NCI-H1092 treated with DMSO at 0.1 percent for 48 hours (cell line): ENCODE measurements around the gene ZNF19.
"Not testable (repeated sequence)": the region's sequence is repeated elsewhere in the genome, so short reads cannot be mapped to it uniquely, and the experiment has no call there.

Experiments used
- DNase-seq: peaks from one replicate; lab custom pipeline; 2025; lab: John Stamatoyannopoulos, UW

ZNF19 gene

DNA sequence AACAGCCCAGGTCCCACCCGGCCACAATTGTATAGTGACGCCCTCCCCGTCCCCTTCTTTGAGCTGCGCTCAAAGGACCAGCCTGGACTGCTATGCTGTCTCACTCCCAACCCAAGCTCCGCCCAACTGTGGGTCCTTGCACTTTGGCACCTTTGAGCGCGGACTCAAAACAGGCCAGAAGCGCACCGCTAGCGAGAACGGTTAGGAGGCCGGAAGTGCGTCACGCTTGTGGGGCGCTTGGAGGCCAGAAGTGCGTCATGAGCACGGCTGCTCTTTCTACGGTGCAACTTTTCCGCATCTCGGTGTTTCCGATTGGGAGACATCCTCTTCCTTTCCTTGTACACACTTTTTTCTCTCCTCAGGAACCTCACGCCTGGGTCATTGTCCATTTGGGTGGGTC lies at the start of gene ZNF19:
Gene ZNF19 (minus strand): TSS at position 203 of the 400 bp plus-strand sequence. CDS start 7,210 bp downstream, outside the sequence.
- no peak for DNase-seq

DNA sequence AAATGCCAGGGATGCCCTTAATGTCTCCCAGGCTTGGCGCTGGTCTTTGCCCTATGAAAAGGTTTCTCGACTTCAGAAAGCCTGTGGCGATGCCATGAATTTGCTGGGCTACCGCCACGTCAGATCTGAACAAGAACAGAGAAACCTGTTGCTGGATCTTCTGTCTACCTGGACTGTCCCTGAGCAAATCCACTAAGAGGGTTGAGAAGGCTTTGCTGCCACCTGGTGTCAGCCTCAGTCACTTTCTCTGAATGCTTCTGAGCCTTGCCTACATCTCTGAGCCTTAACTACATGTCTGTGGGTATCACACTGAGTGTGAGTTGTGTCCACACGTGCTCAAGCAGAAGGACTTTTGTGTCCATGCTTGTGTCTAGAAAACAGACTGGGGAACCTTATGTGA lies 48.5 kb upstream of the ZNF19 start:
- DNase-seq: peak; percentile 49

DNA sequence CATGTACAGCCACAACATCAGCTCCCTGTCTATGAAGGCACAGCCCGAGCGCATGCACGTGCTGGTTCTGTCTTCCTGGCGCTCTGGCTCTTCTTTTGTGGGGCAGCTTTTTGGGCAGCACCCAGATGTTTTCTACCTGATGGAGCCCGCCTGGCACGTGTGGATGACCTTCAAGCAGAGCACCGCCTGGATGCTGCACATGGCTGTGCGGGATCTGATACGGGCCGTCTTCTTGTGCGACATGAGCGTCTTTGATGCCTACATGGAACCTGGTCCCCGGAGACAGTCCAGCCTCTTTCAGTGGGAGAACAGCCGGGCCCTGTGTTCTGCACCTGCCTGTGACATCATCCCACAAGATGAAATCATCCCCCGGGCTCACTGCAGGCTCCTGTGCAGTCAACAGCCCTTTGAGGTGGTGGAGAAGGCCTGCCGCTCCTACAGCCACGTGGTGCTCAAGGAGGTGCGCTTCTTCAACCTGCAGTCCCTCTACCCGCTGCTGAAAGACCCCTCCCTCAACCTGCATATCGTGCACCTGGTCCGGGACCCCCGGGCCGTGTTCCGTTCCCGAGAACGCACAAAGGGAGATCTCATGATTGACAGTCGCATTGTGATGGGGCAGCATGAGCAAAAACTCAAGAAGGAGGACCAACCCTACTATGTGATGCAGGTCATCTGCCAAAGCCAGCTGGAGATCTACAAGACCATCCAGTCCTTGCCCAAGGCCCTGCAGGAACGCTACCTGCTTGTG lies 47.8 kb upstream of the ZNF19 start:
- DNase-seq: no peak

DNA sequence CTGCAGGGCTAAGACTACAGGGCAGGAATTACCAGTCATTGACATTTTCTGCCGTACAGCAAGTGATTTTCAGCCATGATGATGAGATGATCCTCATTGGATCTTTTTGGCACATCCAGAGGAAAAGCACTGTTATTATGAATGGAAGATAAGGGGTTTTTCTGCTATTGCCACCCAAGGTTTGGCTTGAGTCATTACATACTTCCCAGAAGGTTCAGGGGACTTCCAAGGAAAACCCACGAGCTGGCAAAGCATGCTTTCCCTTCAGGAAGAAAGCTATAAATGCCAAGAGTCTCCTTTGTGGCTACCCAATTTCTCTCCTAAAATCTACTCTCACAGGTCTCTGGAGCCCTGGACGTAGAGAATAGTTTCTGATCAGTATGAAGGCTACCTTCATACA lies 43.2 kb upstream of the ZNF19 start:
- DNase-seq: no peak

DNA sequence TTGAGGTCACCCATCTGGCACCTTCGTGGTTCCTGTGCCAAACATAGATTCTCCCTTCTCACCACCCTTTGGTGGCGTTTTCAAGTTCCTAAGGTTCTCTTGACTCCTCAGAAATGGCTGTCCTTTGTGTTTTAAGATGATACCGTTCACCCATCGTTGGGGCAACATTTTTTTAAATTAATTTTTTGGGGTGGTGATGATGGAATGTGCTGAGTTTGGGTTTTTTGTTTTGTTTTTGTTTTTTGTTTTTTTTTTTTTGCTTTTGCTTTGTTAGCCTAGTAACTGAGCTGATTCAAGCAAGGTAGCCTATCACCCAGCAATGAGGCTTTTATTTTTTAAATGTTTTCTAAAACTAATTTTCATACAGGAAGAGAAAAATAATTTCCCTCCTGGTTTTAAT lies 39.7 kb upstream of the ZNF19 start:
- DNase-seq: no peak

DNA sequence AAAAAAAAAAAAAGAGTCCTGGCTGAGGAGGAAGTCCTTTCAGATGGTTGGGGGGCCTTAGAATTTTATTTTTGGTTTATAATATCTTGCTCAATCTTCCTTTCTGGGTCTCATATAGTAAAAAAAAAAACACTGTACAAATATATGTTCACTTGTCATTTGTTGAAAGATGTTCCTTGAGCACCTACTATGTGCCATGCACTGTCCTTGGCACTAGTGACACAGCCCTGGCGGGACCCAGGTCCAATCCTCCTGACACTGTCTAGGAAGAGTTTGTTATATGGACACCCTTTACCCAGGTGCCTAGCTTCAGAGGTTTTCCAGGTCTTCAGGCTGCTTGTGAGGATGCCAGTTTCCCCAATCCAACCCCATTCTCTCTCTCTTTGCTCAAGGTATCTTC lies 39.1 kb upstream of the ZNF19 start:
- DNase-seq: no peak

DNA sequence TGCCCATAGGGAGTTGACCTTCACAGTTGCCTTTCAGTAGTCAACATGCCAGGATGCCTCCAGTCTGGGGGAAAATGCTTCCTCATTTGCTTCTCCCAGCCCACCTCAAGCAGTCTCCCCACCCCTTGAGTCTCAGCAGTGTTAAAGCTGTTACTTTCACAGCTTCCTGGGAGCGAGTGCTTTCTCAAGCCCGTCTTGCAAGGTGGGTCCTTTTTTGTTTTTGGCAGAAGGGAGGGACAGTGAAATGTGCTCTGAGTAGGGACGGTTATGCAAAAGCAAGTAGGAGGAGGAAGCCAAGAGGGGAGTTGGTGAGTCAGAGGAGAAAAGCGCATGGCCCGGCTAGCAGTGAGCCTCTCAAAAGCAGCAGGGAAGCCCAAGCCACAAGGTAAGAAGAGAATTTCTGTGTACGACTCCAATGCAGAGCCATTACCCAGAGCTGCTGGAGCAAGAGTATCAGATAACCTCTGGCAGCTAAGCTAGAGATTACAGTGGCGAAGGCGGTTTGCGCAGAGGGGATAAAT lies 37.0 kb upstream of the ZNF19 start, which contains the start of gene CHST4:
Gene CHST4 (plus strand): TSS at position 316 of the 521 bp plus-strand sequence. CDS start 10,252 bp downstream, outside the sequence.
- DNase-seq: peak; percentile 54

DNA sequence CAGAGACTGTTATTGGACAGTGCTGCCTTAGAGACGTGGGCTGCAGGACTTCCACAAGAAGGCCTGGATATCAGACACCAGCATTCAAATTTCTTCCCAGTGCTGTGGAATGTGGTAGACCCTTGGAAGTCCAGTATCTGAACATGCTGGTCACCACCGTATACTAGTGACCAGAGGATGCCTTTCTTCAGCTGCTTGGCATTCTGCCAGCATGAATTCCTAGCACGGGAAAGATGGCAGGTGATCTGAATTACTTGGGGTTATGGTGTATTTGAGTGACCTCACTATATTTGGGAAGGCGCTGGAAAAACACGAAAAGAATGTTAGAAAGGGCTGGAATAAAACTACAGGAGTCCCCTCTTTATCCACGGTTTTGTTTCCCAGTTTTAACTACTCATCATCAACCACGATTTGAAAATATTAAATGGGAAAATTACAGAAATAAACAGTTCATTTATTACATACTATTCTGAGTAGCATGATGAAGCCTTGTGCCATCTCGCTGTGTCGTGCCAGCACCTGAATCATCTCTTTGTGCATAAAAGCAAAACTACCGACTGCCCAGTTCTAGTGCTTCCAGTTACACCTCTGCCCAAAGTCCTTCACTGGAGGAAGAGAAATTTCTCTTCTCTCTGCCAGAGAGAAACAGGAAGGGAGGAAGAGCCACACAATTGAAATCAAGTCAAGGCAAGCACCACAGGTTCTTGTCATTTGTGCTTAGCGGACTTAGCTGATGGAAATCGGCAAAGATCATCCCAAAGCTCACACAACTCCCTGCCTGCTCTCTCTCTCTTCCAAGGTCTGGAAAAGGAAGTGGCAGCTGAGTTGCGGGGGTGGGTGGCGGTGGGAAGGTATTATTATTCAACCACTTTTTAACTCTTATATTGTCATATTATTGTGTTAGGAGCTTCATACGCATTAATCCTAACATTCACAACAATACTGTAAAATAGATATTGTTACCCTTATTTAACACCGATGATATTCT lies 35.7 kb upstream of the ZNF19 start:
- no peak for DNase-seq

DNA sequence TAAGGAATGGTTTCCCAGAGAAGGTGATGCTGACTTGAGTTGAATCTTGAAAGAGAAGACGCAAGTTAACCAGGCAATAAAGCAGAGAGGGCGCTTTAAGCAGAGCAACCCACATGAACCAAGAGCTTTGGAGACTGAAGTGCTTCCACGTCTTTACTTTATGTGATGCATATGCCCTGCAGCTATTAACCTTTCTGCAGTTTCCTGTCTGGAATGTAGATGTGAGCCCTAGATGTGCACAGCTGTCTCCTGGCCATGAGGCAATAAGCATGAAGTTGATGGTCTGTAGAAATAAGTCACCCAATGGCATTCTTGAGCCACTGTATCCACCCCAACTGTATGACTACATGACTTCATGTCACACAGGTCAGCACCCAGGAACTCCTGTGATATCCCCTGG lies 31.4 kb upstream of the ZNF19 start:
- DNase-seq: no peak

DNA sequence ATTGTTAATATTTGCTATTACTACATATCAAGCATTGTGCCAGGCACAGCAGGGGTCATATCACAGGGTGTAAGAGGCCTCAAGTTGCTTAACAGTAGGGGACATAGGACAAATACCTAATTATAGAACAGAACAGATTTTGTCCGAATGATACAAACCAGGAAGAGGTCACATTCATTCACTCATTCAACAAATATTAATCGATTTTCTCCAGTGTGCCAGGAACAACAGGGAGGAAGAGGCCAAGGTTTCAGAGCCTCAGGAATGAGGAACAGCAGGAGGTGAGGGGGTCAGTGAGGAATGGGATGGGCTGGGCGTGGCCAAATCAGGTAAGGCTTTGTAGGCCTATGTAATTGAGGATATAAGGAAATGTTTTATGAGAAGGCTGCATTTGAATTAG lies 25.9 kb upstream of the ZNF19 start:
- no peak for DNase-seq

DNA sequence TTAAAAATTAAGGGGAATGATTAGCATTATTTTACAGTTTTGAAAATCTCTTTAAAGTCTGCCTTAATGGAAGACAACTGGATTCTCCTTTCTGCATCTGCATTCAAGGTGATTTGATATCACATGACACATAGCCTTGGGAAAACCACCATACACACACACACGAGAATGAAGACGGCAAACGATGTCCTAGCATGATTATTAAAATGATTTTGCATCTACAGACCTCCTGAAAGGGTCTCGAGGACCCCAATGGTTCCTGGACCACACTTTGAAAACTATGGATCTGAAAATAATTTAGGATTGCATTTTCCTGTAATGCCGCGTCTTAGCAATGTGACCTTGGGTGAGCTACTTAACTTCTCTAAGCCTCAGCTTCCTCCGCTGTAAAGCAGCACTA lies 25.4 kb upstream of the ZNF19 start:
- DNase-seq: no peak

DNA sequence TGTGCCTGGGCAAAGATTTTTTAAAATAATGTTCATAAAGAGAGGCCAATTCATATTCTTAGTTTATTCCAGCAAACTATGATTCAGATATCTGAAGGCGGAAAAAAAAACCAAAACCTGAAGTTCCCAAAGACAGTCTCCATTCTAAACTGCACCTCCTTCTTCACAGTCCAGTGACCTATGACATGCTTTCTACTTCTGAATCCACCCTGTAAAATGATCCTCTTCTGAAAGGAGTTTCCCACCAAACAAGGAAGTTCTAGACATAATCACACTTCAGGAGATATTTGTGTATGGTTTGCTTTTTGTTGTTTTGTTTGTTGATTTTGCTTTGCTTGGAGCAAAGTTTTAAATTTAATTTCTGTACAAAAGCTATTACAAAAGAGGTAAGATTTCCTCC lies 24.2 kb upstream of the ZNF19 start:
- DNase-seq: no peak

DNA sequence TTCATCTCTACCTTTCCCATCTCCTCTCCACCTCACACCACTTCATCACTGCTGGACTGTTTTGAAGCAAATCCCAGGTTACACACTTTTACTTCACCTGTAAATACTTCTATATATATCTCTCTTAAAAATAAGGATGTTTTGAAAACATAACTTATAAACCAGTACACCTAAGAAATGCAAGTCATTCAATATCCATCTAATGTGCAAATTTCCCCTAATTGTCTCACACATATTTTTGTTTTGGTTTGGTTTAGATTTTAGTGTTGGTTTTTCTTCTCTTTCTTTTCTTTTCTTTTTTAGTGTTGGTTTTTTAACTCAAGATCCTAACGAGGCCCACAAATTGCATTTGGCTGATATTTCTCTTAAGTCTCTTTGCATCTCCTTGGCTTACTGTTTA lies 17.9 kb upstream of the ZNF19 start:
- DNase-seq: no peak

DNA sequence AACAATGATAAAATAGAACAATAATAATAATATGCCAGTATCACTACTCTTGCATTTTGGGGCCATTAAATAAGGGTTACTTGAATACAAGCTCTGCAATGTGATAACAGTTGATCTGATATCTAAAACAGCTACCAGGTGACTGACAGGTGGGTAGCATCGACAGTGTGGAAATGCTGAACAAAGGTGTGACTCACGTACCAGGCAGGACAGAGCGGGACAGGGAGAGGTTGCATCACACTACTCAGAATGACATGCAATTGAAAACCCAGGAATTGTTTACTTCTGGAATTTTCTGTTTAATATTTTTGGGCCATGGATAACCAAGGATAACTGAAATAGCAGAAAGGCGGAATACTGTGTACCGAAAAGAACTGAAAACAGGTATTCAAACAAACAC lies 15.8 kb upstream of the ZNF19 start:
- no peak for DNase-seq

DNA sequence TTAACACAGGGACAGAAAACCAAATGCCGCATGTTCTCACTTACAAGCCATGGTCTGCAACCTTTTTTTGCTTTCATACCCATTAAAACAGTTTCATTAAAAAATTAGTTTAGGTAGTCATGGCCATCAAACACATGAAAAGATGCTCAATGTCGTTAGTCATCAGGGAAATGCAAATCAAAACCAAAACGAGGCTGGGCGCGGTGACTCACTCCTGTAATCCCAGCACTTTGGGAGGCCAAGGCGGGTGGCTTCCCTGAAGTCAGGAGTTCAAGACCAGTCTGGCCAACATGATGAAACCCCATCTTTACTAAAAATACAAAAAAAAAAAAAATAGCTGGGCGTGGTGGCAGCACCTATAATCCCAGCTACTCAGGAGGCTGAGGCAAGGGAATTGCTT lies 14.9 kb upstream of the ZNF19 start:
- DNase-seq: not testable (repeated sequence)

DNA sequence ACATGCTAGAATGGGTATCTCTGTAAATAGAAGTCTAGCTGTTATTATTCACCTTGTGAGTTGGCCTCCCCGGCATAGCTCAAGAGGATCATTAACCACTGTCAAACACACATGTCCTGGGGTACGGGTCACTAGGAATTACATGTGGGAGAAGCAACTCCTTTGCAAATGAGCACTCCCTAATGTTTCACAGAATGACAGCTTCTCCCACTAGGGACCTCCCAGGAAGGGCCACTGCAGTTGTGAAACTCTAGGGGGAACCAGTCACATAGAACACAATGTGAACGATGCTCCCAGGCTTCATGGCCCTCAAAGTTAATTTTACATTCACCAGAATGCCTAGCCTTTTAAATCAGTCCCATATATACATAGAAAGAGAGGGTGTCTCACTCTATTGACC lies 12.4 kb upstream of the ZNF19 start:
- DNase-seq: no peak

DNA sequence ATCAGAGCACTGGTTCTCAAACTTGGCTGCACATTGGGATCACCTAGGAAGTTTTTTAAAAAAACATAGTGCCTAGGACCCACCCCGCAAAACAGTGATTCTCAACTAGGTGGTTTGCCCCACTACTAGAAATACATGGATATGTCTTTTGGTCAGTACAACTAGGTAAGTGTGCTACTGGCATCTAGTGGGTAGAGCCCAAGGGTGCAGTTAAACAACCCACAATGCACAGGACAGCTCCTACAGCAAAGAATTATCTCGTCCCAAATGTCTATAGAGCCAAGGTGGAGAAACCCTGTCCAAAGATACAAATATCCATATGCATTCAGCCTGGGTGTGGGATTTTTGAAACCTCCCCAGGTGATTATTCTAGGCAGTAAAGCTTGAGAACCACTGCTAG lies 11.8 kb upstream of the ZNF19 start:
- no peak for DNase-seq

DNA sequence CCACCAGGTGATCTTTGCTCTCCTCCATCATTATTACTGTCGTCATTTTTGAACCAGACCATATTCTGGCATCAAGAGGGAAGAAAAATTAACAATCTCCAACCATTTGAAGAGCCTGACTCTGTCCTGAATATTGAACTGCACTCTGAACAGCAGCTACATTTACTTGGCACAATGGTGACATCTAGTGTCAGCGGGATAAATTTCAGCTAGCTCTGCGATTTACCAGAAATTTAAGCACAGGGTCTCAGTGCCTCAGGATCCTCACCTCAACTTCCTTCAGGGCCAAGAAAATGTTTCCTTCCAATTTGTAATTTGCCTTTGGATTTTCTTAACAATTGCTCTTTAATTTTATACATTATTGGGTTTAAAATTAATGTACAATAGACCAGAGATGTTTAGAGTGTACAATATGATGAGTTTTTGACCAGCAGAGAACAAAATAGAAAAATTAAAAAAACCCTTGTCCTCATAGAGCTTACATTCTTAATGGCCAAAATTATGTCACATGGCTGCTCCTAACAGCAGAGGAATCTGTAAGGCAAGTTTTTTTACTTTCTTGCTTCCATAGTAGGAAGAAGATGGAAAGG lies 10.7 kb upstream of the ZNF19 start:
- DNase-seq: peak; percentile 55

DNA sequence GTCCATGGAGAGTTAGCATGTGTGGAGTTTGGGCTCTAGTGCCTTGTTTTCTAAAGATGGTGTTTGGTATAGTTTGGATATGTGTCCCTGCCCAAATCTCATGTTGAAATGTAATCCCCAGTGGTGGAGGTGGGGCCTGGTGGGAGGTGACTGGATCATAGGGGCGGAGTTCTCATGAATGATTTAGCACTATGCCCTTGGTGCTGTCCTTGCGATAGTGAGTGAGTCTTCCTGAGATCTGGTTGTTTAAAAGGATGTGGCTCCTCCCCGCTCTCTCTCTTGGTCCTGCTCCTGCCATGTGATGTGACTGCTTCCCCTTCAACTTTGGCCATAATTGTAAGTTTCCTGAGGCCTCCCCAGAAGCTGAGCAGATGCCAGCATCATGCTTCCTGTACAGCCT lies 8.9 kb upstream of the ZNF19 start:
- no peak for DNase-seq

DNA sequence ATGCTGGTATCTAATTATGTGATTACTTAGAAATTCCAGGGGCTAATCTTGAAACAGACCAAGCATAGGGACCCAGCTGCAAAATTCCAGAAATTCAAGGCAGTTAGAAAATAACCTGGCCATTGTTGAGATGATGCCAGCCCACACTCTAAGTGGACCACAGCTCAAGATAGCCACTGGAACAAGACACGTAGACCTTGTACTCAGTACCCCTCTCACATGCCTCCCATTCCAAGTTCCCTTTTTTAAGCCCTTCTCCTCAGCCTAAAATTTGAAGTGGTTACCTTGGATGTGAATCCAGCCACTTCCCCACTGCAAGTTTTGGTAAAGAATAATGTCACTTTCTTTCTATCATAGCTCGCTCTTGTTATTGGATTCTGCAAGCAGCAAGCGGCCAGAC lies 4.1 kb upstream of the ZNF19 start:
- DNase-seq: no peak

DNA sequence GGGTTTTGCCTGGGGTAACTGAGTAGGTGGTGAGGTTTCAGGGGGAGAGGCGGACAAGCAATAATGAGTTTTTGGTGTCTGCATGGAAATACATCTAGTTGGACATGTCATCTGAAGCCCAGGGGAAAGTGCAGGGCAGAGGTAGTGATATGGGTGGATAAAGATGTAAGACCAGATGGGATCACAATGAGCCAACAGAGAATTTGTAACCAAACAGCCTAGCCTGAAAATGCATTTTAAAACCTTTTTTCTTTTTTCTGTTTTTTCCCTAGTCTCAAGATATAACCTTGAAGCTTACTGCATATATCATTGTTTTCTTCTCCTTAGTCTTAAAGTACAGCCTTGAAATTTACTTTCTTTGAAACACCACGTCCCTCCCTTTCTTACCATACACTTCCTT lies 3.7 kb upstream of the ZNF19 start:
- DNase-seq: no peak

DNA sequence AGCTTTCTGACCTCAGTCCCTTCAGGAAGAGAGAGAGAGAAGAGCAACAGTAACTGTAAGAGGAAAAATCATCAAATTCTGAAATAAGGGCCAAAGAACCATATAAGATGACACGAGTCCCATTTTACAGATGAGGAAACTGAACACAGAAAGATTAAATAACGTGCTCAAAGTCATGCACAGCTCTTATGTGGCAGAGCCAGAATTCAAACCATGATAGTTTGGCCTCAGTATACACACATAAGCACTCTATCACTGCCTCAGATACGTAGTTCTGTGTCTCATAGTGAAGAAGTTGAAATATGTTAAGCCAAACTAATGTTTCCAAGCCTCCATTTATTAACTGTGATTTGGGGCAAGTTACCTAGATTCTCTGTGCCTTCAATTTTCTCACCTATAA lies 1.9 kb upstream of the ZNF19 start:
- DNase-seq: no peak
